Renal cortical epithelial cell (primary cell): ENCODE results near the gene AGT. TPM values are rescaled to one million over a fixed set of nuclear protein-coding genes. Genes with fewer than 3 reads are reported as not detected.
"Not testable (repeated sequence)": the region's sequence is repeated elsewhere in the genome, so short reads cannot be mapped to it uniquely, and the experiment has no call there.

Experiments used
- DNase-seq: peaks from one replicate; pipeline ENCODE4 v3.0.0-alpha.2; 2011; ENCODE audit warnings: low read depth
- total RNA-seq: library from RNA; depleted of rRNA; stranded (reverse); fragments of >200 nt; gene quantifications from 2 replicates; pipeline ENCODE4 v1.2.3, GENCODE V29; 2014

Gene AGT
- total RNA-seq, 1 donor from 2014 or later, result 2.9 TPM

DNA sequence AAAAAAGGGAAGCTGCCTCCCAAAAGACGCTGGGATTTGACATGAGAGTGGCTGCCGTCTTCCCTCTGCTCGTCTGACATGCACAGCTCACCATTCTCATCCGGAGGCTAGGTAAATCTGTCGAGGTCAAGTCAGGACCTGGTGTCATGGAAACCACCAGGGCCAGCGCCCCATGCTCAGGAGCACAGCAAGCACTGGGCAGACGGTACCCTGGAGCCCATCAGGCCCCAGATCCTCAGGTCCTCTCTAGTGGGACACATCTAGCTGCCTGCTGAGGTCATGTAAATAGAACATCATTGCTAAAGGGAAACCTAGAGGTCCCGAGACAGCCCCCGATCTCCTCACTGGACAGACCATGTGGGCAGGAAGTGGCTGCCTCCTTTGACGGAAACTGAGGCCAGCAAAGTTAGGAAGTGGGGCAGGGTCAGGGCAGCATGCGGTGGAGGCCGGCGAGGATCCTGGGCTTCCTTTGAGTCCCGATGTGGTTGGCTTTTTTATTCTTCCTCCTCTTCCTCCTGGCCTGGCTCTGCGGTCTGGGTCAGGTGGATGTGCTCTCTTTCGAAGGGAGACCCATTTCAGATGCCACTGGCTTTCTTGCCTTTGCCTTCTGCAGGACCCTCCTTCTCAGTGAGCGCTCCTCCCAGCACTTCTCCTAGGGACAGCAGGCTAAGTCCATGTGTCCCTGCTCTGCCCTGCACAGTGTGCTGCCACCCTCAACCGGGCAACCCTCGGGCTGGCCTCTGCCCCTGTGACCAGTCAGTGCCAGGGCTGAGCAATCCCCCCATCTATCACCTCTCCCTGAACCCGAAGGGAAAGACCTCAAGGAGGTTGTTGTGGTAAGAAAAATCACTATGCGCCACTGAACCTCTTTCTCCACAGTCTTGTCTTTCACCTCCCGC lies 5.9 kb downstream of the AGT start:
- no peak for DNase-seq

DNA sequence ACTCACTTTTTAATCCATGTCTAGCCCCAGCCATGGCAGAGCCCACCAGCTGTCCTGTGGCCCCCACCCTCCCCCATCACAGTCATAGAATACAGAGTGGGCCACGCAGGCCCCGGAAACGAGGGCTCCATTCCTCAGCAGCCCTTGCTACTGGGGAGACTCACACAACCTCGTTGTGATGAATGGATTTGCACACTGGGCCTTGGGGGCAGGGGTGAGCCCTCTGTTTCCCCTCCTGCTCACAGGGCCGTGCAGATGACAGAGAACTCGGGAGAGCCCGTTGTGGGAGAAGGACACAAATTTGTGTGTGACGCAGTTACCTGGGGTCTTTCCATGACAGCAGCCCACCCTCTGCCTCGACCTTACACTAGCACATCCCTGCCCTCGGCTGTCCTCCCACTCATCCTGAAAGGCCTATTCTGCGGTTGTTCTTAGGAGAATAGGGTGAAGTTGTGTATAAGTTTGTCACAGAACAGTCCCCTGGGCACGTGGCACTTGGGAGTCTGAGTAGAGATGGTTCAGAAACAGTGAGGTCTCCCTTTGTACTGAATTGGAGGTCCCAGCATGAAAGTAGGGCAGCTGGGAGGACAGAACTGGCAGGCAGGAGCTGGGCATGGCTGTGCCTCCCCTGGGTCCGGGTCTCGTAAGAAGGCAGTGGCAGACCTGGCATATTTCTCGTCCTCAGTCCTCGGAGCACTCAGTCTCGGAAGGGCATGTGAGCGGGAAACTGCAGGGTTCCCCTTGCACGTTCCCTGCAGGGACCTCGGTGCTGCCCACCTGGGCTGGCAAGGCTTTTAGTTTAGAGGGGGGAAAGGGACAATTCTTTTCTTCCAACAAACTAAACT lies 6.8 kb downstream of the AGT start:
- no peak for DNase-seq

DNA sequence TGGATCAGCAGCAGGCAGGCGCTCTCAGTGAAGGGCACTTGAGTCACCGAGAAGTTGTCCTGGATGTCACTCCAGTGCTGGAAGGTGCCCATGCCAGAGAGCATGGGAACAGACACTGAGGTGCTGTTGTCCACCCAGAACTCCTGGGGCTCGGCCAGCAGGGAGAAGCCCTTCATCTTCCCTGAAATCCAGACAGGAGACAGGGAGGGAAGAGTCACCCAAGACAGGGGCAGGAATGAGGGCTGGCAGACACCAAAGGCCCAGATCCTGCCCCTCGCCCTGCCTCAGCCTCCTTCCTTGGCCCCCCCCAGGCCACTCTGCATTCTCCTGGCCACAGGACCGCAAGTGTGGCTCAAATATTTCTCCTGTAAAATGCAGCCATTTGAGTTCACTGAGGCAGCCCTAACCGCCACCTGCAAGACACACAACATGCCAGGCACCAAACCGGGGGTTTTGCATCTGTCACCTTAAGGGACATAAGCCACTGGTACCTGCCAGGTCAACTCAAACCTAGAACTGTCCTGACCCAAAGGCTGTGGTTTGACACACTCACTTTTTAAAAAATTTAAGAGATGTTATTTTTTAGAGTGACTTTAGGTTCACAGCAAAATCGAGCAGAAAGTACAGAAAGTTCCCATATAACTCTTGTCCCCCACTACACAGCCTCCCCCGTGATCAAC lies 7.8 kb downstream of the AGT start:
- no peak for DNase-seq

DNA sequence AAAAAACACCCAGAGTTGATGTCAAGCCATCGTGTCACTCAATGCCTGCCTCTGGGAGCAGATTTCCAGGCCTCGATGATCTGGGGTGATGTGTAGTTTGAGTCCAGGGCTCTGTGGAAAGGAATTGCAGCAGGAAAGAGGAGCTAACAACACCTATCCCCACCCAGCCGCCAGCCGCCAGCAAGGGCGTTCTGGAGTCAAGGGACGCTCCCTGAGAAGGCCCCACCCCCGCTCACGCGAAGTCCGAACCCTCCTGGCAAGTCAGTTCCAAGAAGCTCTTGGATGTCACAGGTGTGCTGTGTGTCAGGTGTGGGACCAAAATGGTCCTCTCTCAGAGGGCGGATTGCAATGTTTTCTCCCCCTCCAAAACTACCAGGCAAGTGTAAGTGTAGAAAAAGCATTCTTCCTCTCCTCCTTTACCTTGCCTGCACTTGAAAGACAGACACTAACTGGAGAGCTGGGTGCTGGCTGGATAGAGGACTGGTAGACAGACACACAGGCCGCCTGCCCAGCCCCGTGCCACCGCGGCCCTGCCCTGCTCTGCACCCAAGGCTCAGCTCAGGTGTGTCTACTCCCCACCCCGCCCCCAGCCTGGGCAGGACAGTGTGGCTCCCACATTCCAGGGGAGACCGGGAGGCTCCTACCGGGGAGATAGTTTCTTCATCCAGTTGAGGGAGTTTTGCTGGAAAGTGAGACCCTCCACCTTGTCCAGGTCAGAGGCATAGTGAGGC lies 8.5 kb downstream of the AGT start:
- no peak for DNase-seq

DNA sequence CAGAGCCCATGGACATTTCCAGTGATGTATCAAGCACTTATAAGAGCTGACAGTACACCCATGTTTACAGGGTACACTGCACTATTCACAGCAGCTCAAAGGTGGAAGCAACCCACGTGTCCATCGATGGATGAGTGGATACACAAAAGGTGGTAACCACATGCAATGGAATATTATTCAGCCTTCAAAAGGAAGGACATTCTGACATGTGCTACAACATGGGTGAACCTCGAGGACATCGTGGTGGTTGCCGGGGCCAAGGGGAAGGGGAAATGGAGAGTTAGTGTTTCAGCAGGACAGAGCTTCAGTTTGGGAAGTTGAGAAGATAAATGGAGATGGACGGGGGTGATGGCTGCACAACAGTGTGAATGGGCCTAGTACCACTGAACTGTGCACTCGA lies 9.1 kb downstream of the AGT start:
- DNase-seq, result no peak

DNA sequence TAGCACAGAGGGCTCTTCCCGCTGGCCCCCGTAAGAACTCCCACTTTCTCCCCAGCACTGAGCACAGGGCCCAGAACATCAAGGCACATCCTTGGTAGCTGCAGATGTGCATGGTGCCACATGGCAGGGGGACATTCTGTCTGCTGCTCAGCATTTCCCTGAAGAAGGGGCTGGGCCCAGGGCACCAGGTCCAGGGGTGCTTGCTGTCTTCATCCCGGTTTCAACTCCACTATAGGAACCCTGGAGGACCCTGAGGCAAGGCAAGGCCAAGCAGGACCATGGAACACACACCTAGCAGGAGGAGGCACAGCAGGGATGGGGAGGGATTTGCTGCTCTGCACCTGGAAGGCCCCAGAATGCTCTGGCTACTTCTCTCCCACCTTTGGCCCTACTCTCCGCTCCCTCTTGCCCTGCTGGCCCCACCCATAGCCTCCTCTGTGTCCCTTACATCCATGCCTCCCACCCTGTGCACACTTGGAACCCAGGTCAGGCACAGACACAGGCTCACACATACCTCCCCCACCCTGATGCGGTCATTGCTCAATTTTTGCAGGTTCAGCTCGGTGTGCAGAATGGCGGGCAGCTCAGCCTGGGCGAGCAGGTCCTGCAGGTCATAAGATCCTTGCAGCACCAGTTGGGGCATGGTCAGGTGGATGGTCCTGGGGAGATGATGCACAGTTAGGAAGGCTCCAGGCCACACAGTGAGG lies 10.1 kb downstream of the AGT start:
- DNase-seq, result no peak

DNA sequence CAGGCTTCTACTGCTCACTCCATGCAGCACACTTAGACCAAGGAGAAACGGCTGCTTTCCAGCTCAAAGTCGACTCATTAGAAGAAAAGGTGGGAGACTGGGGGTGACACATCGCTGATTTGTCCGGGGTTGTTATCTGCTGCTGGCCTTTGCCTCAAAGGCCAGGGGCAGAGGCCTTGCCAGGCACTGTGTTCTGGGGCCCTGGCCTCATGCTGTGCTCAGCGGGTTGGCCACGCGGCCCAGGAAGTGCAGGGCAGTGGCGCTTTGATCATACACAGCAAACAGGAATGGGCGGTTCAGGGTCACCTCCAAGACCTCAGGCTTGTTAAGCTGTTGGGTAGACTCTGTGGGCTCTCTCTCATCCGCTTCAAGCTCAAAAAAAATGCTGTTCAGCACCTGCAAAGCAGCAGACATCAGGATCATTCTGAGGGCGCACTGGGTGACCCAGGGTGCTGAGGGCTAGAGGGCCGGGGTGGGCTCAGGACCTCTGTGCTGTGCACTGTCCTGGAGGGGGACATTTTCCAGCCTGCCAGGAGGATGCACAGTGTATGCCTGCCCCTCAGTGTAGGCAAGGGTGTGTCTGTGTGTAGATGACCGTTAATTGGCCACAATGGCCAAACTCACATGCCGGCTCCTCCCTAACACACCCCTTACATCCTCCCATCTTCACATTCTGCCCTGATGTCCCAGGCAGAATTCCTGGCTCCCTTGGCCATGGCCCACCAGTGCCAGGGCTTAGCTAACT lies 10.8 kb downstream of the AGT start:
- no peak for DNase-seq

DNA sequence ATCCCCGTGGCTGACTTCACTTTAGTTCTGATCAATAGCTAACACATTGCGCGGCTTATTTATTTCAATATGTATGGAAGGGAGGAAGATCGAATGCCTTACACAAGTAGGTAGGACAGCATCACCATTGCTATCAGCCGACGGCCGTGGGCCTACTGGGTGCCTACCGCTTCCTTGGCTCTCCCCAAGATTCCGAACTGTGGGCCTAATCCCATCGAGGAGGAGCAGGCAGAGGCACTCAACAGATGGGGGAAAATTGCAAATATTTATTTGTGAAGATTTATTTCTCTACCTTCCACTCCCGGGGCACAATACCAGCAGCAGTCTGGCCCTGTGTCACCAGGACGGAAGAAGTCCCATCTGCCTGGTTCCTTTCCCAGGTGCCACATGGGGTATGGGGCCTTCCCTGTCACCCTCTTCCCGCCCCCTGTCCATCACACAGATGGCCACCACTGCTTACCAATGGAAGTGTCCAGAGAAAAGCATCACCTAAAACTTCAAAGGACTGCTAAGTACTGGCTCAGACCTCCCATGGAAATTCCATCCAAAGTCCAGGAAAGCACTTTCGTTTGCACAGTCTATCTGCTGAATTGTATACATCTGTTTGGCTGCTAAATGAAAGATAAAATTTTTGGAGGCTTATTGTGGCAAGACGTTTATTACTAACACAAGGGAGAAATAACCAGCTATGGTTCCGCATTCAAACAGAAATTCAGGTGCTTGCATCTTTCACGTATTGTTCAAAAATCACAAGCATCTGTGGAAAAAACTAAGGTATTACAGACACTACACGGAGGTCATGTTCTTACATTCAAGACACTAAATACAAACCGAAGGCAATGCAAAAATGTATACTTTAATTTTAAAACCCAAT lies 11.8 kb downstream of the AGT start:
- no peak for DNase-seq

DNA sequence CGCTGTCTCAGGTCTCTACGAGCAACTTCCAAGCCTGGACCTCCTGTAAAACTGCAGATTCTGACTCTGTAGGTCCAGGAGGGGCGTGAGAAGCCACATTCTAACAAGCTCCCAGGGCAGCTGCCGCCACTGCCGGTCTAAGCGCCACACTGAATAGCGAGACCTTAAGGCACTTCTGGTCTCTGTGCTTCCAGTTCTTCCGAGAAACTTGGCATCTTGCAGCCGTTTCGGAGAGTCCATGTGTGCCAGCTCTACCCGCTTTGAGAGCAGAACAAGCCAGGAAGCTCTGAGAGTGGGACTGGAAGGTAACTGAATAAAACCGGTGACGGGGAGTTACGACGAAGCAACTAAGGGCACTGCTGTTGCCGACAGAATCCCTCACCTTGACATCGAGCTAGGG lies 12.5 kb downstream of the AGT start:
- DNase-seq, result no peak

DNA sequence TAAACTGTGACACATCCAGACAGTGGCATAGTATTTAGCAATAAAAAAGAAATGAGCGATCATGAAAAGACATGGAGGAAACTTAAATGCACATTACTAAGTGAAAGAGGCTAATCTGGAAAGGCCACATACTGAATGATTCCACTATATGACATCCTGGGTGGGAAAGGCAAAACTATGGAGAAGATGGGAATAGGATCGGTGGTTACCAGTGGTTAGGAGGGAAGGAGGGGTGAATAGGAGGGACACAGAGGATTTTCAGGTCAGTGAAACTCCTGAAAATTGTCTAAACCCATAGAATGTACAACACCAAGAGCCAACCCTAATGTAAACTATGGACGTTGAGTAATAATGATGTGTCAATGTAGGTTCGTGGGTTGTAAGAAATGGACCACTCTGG lies 13.8 kb downstream of the AGT start:
- no peak for DNase-seq

DNA sequence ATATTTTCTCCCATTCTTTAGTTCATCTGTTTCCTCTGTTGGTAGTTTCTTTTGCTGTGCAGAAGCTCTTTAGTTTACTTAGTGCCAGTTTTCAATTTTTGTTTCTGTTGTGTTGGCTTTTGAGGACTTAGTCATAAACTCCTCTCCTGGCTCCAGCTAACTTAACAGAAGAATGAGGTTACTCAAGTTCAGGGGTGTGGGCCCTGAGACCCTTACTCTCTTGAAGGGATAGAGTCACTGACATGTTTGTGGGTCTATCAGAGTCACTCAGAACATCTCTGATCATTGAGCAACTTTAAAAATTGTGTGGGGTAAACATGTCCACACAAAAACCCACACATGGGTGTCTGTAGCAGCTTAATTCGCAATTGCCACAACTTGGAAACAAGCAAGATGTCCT lies 14.2 kb downstream of the AGT start:
- no peak for DNase-seq

DNA sequence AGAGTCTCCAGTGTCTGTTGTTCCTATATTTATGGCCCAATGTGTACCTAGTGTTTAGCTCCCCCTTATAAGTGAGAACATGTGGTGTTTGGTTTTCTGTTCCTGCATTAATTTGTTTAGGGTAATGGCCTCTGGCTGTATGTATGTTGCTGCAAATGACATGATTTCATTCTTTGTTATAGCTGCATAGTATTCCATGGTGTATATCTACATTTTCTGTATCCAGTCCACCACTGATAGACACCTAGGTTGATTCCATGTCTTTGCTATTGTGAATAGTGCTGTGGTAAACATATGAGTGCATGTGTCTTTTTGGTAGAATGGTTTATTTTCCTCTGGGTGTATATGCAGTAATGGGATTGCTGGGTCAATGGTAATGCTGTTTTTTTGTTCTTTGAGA lies 15.0 kb downstream of the AGT start:
- DNase-seq, result not testable (repeated sequence)

DNA sequence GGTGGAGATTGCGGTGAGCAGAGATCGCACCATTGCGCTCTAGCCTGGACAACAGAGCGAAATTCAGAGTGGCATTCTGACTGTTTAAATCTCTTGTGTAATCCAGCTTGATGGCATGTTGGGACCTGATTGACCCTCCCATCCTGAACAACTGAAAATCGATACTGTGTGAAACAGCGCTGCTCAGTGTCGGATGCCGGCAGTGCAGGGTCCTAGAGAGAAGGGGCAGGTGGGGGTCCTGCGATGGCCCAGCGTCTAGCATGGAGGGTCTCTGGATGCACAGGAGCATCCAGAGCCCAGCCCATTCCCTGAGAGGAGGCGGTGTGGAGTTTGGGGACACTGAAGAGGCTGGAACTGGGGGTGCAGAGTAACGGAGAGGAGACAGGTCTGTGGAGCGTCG lies 15.8 kb downstream of the AGT start:
- no peak for DNase-seq

DNA sequence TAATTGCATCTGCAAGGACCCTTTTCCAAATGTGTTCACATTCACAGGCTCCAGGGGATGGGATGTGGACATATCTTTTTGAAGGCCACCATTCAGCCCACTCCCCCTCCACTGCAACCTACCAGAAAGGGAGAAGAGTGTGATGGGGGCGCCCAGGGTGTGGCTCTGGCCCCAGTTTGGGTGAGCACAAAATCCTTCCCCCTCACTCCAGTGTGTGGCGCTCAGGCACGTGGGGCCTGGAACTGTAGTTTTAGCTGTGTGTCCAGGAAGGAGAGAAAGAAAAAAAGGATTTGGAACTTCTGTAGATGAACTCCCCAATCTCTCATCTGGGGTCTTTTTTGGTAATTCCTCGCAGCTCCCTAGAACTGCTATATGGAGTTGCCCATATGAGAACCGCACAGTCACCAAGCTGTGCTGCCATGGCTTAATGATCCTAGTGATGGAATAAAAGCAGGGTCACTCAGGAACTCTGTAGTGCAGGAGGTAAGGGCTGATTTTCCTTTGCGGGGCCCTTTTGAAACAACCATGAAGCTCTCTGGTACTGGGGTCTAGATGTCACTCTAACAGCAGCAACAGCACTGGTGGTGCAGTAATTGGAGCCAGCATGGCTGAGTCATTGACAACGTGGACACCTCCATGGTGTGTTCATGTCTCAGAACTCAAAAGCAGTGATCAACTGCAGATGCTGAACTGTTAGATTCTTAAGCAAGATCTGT lies 17.0 kb downstream of the AGT start:
- no peak for DNase-seq

DNA sequence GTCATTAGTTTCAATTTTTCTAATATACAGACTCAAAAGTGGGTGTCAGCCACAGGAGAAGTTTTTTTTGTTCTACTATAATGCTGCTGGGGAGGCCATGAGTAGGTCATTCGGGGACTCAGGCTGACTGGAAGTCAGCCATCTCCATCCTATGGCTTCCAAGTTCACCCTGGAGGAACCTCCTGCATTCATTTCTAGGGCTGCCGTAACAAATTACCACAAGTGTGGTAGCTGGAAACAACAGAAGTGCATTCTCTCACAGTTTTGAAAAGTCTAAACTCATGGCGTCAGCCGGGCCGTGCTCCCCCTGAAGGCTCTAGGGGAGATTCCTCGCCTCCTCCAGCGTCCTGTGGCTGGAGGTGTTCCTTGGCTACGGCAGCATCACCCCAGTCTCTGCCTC lies 17.7 kb downstream of the AGT start:
- DNase-seq, result no peak

DNA sequence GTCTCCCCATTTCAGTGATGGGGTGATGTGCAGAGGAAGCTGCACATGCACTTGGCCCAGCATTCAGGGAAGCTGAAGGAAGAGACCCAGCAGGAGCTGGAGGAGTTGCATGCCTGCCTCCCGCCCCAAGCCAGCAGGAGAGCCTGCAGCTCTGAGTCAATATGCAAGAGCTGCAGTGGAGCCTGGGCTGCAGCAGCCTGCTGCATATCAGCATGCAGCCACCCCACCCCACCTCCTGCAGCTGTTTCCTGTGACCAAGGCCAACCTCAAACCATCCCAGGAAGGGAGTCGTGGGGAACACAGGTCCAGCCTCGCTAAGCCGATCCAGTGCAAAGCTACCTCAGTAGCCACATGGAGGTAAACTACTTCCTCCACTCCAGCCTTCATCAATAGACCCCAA lies 18.9 kb downstream of the AGT start:
- no peak for DNase-seq

DNA sequence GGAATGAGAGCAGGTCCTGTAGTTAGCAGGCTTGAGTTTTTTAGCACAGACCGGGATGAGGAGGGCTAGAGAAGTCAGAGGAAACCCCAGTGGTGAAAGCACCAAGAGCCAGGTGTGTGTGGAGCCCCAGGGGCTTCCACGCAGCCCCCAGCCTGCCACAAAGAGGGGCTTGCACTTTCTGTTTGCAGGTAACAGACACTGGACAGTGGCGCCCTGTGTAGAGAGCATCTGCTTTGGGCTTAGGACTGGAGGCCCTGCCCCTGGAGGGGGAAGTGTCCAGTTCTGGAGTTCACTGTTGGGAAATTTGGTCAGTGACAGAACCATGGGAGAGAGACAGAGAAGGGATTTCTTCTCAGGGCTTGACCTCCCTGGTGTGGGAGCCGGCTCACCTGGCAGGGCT lies 19.5 kb downstream of the AGT start:
- no peak for DNase-seq

DNA sequence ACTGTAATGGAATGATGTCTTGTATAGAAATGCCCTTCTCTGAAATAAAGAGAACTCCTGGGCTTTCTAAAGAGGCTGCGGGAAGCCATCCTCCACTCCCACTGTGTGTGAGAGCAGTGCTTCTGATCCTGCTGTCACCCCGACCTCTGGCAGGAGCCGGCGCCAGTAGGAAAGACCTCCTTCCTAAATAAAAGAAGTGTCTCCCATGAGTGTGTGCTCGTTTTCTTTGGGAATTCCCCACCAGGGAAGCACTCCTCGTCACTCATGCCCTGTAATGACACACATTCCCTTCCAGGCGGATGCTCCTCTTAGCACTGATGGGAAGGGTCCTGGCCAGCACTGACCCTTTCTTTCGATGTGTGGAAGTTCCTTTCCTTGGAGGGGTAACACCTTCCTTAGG lies 20.1 kb downstream of the AGT start:
- DNase-seq, result no peak

DNA sequence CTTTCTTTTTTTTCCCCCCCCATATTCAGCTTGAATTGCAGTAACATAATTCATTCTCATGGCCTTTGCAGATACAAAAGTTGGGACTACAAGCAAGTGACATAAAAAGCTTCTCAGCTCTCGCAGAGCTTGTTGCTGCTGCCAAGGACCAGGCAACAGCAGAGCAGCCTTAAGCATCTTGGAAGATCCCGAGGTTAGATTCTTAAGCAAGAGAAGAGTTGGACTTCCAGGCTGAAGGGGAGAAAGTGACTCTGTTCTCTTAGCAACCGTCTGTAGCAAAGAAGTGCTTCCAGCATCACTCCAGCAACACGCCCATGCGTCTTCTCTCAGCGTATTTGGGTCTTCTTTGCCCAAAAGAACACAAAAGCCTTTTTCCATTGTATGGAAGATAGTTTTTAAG lies 20.7 kb downstream of the AGT start:
- DNase-seq, result no peak
